Keratinocyte (primary cell): ENCODE measurements around the gene MICAL3. TPM values are rescaled to one million over a fixed set of nuclear protein-coding genes. Genes with fewer than 3 reads are reported as not detected.

Experiments
- DNase-seq: peaks from one replicate; pipeline ENCODE4 v3.0.0-alpha.2; 2011; ENCODE audit warnings: low read depth, missing footprints, low spot score
- FAIRE-seq: peaks from 2 replicates; lab custom pipeline; 2011; peaks lifted over from hg19 to GRCh38; lab: Jason Lieb, UNC
- H2AFZ ChIP-seq: 2 replicates; pipeline ENCODE4 v1.6.0; 2012; ENCODE audit warnings: low read length, control low read depth, inconsistent platforms; ENCODE audit not compliant: control insufficient read depth
- H3K27ac ChIP-seq: 2 replicates; pipeline ENCODE4 v1.5.1; 2011; ENCODE audit warnings: low read length; ENCODE audit not compliant: control insufficient read depth, insufficient read depth
- H3K27me3 ChIP-seq: 3 replicates; pipeline ENCODE4 v1.6.0; 2011; ENCODE audit warnings: low read length; ENCODE audit not compliant: control insufficient read depth, insufficient read depth; ENCODE audit errors: extremely low read depth
- H3K36me3 ChIP-seq, 2 experiments: 2 replicates in 1 of 2; 3 replicates in 1 of 2; pipeline ENCODE4 v1.5.1; 2011; ENCODE audit warnings: low read length in 2 of 2, mild to moderate bottlenecking in 1 of 2; ENCODE audit not compliant: control insufficient read depth in 2 of 2, insufficient read depth in 2 of 2; ENCODE audit errors: extremely low read depth in 1 of 2
- H3K4me1 ChIP-seq: 3 replicates; pipeline ENCODE4 v1.5.1; 2011; ENCODE audit warnings: low read length; ENCODE audit not compliant: control insufficient read depth, insufficient read depth; ENCODE audit errors: extremely low read depth
- H3K4me2 ChIP-seq: 3 replicates; pipeline ENCODE4 v1.6.0; 2011; ENCODE audit warnings: low read depth, low read length; ENCODE audit not compliant: control insufficient read depth, insufficient read depth; ENCODE audit errors: extremely low read depth
- H3K4me3 ChIP-seq, 3 experiments: fragments of 200-600 bp in 1 of 3; sonication (generic) in 1 of 3; 2 replicates in 2 of 3; 3 replicates in 1 of 3; pipeline ENCODE4 v1.5.1; 2011 to 2016; ENCODE audit warnings: low read length in 3 of 3, mild to moderate bottlenecking in 3 of 3, control low read depth in 2 of 3, inconsistent platforms in 1 of 3, low read depth in 1 of 3, mixed read lengths in 1 of 3, mixed run types in 1 of 3, moderate library complexity in 1 of 3; ENCODE audit not compliant: control insufficient read depth in 2 of 3, insufficient read depth in 2 of 3; ENCODE audit errors: extremely low read depth in 1 of 3
- H3K79me2 ChIP-seq: 2 replicates; pipeline ENCODE4 v1.6.0; 2012; ENCODE audit warnings: low read length; ENCODE audit not compliant: control insufficient read depth, insufficient read depth
- H3K9ac ChIP-seq: 3 replicates; pipeline ENCODE4 v1.6.0; 2011; ENCODE audit warnings: low read length; ENCODE audit not compliant: control insufficient read depth, insufficient read depth; ENCODE audit errors: extremely low read depth
- H3K9me1 ChIP-seq: 3 replicates; pipeline ENCODE4 v1.6.0; 2011; ENCODE audit warnings: low read length; ENCODE audit not compliant: control insufficient read depth, insufficient read depth; ENCODE audit errors: extremely low read depth
- H3K9me3 ChIP-seq: 2 replicates; pipeline ENCODE4 v1.5.1; 2012; ENCODE audit warnings: low read depth, low read length; ENCODE audit not compliant: control insufficient read depth
- H4K20me1 ChIP-seq: 3 replicates; pipeline ENCODE4 v1.6.0; 2011; ENCODE audit warnings: low read length; ENCODE audit not compliant: control insufficient read depth, insufficient read depth; ENCODE audit errors: extremely low read depth
- EZH2 ChIP-seq: IDR thresholded peaks from one replicate; pipeline ENCODE4 v1.6.1; 2012; ENCODE audit warnings: inconsistent platforms, mild to moderate bottlenecking, low read length, moderate library complexity
- dilution Hi-C: fragments of 300-500 bp; cut with MboI; formaldehyde crosslinking; loops from one replicate; pipeline ENCODE4 v1.7.0; 2020; ENCODE audit warnings: low sequenced_read_pairs; ENCODE audit not compliant: extremely low pct_ligation_motif_present
- polyA plus RNA-seq, 5 experiments: library from polyadenylated mRNA; depleted of rRNA in 3 of 5; stranded (reverse) in 3 of 5; stranded (forward) in 1 of 5; unstranded in 1 of 5; fragments of >200 nt; gene quantifications; 1 replicate in 1 of 5; 2 replicates in 3 of 5; 3 replicates in 1 of 5; pipeline versions ENCODE4 v1.2.1 to v1.2.3, GENCODE V29; 2011 to 2012; ENCODE audit warnings: missing spikeins in 2 of 5, low read depth in 1 of 5, low replicate concordance in 1 of 5
- TF ChIP-seq, protein P1 (sequence below), 3 experiments: IDR thresholded peaks in 1 of 3; conservative IDR thresholded peaks in 1 of 3; optimal IDR thresholded peaks in 1 of 3; 2 replicates in 2 of 3; 3 replicates in 1 of 3; pipeline versions ENCODE3 to v1.5.1; 2011; ENCODE audit warnings: low read length in 3 of 3, mild to moderate bottlenecking in 3 of 3, moderate library complexity in 2 of 3, control low read depth in 1 of 3, inconsistent platforms in 1 of 3; ENCODE audit not compliant: insufficient read depth in 2 of 3; ENCODE audit errors: extremely low read depth in 1 of 3

Gene MICAL3
- polyA plus RNA-seq, 1 donor (not counting 4 experiments of a cell fraction or from before 2014, with no cell fraction given), result 27.9 TPM

GRCh38 chr22:18024956-18025720 is 777 bp upstream of the MICAL3 start:
- TF ChIP-seq, protein P1, sequence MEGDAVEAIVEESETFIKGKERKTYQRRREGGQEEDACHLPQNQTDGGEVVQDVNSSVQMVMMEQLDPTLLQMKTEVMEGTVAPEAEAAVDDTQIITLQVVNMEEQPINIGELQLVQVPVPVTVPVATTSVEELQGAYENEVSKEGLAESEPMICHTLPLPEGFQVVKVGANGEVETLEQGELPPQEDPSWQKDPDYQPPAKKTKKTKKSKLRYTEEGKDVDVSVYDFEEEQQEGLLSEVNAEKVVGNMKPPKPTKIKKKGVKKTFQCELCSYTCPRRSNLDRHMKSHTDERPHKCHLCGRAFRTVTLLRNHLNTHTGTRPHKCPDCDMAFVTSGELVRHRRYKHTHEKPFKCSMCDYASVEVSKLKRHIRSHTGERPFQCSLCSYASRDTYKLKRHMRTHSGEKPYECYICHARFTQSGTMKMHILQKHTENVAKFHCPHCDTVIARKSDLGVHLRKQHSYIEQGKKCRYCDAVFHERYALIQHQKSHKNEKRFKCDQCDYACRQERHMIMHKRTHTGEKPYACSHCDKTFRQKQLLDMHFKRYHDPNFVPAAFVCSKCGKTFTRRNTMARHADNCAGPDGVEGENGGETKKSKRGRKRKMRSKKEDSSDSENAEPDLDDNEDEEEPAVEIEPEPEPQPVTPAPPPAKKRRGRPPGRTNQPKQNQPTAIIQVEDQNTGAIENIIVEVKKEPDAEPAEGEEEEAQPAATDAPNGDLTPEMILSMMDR (optimal IDR thresholded peaks at IDR 0.05 in 1 of 3, IDR thresholded peaks at IDR 0.05 in 1 of 3, conservative IDR thresholded peaks at IDR 0.05 in 1 of 3; ENCODE audit: extremely low read depth in 1 of 3, insufficient read depth in 2 of 3, low read length in 3 of 3), result no peak
- Histone ChIP-seq H2AFZ (peak overlapping the region; percentile 96), H4K20me1 (no peaks in the 10 kb centered on the region), H3K27me3 (no peaks in the 10 kb centered on the region), H3K36me3 (peaks cover 0 to 3% of the 10 kb centered on the region in 2 experiments), H3K27ac (no peak overlapping the region), H3K79me2 (peaks cover 34% of the 10 kb centered on the region), H3K9me1 (no peaks in the 10 kb centered on the region), H3K9me3 (no peaks in the 10 kb centered on the region), H3K4me2 (peak overlapping the region; percentile 99), H3K4me3 (peak overlapping the region; percentile 71 to 92 (median 74)), H3K9ac (peak overlapping the region; percentile 88), H3K4me1 (peaks cover 39% of the 10 kb centered on the region)
- dilution Hi-C loops, result no loop called here
- FAIRE-seq, result no peak
- no peak for DNase-seq

DNA sequence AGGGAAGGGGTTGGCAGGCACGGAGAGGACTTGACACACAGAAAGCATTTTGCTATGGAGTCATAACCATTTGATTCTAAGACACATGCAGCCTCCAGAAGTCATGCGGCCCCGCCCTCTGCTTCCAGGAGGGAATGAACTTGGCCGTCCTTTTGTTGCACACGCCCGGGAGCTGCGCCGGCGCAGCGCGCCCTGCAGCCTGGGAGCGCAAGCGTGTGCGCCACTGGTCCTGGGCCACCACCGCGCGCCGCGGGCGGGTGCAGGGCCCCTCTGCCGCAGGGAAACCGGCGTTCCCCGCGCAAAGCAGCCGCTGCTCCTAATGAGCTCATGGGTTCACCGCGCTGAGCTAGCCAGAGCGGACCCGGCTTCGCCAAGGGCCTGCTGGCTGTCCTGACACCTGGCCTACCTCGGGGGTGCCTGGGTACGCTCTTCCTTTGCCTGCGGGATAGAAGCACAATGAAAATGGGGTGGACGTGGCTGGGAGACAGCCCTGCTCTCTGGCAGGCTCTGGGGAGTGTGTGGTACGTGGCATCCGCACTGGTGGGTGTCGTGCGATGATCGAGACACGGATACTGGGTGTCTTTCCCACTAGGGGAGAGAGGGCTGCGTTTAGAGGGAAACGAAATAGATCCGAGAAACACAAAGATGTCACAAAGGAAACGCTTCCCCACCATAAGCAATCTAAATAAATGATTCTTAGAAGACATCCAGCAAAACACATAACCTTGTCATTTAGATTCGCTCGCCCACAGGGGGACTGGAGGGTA is 669 bp downstream of the MICAL3 start:
- no peaks in the 10 kb centered on the region for H3K9me3 ChIP-seq
- peak overlapping the region; percentile 99 for H3K4me2 ChIP-seq
- dilution Hi-C loops, result no loop called here
- H3K36me3 ChIP-seq, result peaks cover 0 to 3% of the 10 kb centered on the region in 2 experiments
- H3K9ac ChIP-seq, result peak overlapping the region; percentile 88
- TF ChIP-seq, protein P1 (optimal IDR thresholded peaks at IDR 0.05 in 1 of 3, IDR thresholded peaks at IDR 0.05 in 1 of 3, conservative IDR thresholded peaks at IDR 0.05 in 1 of 3; ENCODE audit: extremely low read depth in 1 of 3, insufficient read depth in 2 of 3, low read length in 3 of 3), result peak in 1 of 3 experiments; percentile 32
- no peak for TF ChIP-seq EZH2
- H2AFZ ChIP-seq, result peak overlapping the region; percentile 83
- peaks cover 42% of the 10 kb centered on the region for H3K79me2 ChIP-seq
- FAIRE-seq (peak; percentile 49), DNase-seq (no peak)
- H3K27ac ChIP-seq, result peak overlapping the region; percentile 88
- peak overlapping the region; percentile 71 to 92 (median 74) for H3K4me3 ChIP-seq
- H3K27me3 ChIP-seq, result no peaks in the 10 kb centered on the region
- no peaks in the 10 kb centered on the region for H3K9me1 ChIP-seq
- no peaks in the 10 kb centered on the region for H4K20me1 ChIP-seq
- H3K4me1 ChIP-seq, result peaks cover 35% of the 10 kb centered on the region
